ENCODE results near the gene IL18. TPM values are rescaled to one million over a fixed set of nuclear protein-coding genes. Genes with fewer than 3 reads are reported as not detected.

IL18 gene
- total and polyA plus RNA-seq, 2 donors (not counting 1 experiment from before 2014, with no cell fraction given), result 0.67 to 1.6 TPM

DNA sequence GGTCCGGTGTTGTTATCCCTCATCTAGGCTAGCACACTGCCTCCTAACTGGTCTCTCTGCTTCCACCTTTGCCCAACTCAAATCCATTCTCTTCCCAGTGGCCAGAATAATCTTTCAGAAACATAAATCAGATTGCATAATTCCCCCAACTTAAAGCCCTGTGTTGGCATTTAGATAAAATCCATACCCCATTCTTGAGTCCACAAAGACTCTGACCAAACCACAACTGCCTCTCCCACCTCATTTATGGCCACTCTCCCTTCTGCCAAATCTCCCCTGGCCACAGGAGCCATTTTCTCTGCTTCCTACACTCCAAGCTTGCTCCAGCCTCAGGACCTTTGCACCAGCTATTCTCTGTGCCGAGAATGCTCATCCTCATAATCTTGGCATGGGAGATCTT is 36.8 kb downstream of the IL18 start:
- CTCF ChIA-PET, result interaction anchor here (1.4 kb wide), 1 partner anchor 14 kb away, joined by 3 read pairs; no protein-coding TSS in a partner anchor
- intact Hi-C loops (cut with micrococcal nuclease), result no loop called here
- 100% methylated on average over 2 of the region's 2 CpGs for WGBS (ENCODE audit: insufficient coverage)
- Mint-ChIP-seq H3K4me3 (no peak overlapping the region), H3K27ac (no peak overlapping the region), H3K27me3 (no peaks in the 10 kb centered on the region), H3K9me3 (ENCODE audit: insufficient read depth) (no peaks in the 10 kb centered on the region), H3K4me1 (no peaks in the 10 kb centered on the region)
- POLR2A ChIA-PET, result no interaction called here
- H3K9ac ChIP-seq (ENCODE audit: low read length), result no peak overlapping the region
- no peak for TF ChIP-seq EZH2 (IDR thresholded peaks at IDR 0.05; ENCODE audit: borderline replicate concordance, insufficient read depth, low read depth, low read length, poor library complexity, severe bottlenecking)
- TF ChIP-seq, protein P1, sequence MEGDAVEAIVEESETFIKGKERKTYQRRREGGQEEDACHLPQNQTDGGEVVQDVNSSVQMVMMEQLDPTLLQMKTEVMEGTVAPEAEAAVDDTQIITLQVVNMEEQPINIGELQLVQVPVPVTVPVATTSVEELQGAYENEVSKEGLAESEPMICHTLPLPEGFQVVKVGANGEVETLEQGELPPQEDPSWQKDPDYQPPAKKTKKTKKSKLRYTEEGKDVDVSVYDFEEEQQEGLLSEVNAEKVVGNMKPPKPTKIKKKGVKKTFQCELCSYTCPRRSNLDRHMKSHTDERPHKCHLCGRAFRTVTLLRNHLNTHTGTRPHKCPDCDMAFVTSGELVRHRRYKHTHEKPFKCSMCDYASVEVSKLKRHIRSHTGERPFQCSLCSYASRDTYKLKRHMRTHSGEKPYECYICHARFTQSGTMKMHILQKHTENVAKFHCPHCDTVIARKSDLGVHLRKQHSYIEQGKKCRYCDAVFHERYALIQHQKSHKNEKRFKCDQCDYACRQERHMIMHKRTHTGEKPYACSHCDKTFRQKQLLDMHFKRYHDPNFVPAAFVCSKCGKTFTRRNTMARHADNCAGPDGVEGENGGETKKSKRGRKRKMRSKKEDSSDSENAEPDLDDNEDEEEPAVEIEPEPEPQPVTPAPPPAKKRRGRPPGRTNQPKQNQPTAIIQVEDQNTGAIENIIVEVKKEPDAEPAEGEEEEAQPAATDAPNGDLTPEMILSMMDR (IDR thresholded peaks at IDR 0.05), result no peak
- H3K9me3 ChIP-seq (ENCODE audit: control extremely low read depth in 1 of 3, control insufficient read depth in 2 of 3, insufficient read depth in 1 of 3, low read length in 2 of 3), result no peaks in the 10 kb centered on the region
- H3K4me1 ChIP-seq (ENCODE audit: control insufficient read depth in 2 of 2, insufficient read depth in 2 of 2, low read length in 2 of 2), result no peaks in the 10 kb centered on the region
- H2AFZ ChIP-seq (ENCODE audit: insufficient read depth, low read depth, low read length, poor library complexity, severe bottlenecking), result no peak overlapping the region
- no peaks in the 10 kb centered on the region for H3K27me3 ChIP-seq (replicated peaks in 1 of 4; ENCODE audit: control extremely low read depth in 1 of 4, control insufficient read depth in 3 of 4, insufficient read depth in 4 of 4, low read length in 3 of 4)
- H3K79me2 ChIP-seq (ENCODE audit: control insufficient read depth, insufficient read depth, low read length), result no peaks in the 10 kb centered on the region
- H4K20me1 ChIP-seq (ENCODE audit: control insufficient read depth, insufficient read depth, low read length, poor library complexity, severe bottlenecking), result no peaks in the 10 kb centered on the region
- H3K4me3 ChIP-seq (ENCODE audit: control extremely low read depth in 1 of 5, extremely low read depth in 1 of 5, insufficient read depth in 1 of 5, low read depth in 2 of 5, low read length in 4 of 5), result no peak overlapping the region
- no peak overlapping the region for H3K4me2 ChIP-seq (replicated peaks; ENCODE audit: low read depth, low read length, poor library complexity, severe bottlenecking)
- H3K36me3 ChIP-seq (replicated peaks in 1 of 2; ENCODE audit: control extremely low read depth in 1 of 2, control insufficient read depth in 1 of 2, extremely low read depth in 1 of 2, insufficient read depth in 2 of 2, low read length in 1 of 2), result no peaks in the 10 kb centered on the region
- H3K27ac ChIP-seq (ENCODE audit: low read length in 2 of 2), result no peak overlapping the region
- ATAC-seq (ENCODE audit: low read depth) (no peak), DNase-seq (no peak)

DNA sequence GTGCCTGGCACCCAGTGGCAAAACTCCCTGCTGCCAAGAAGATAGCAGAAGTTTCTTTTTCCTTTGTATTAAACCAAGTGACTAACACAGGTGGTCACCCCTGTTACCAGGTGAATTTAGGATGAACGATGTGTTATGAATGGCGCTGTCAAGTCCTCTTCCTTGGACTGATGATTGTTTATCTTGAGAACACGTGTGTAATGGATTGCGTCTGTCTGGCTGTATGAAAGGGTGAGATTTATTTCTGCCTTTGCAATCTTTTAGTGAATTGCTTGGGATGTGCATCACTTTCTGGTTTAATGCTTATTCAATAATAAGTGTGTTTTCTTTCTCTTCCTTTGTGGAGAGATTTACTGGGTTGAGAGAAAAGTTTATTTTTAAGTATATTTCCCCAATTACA is 40.8 kb downstream of the IL18 start:
- H3K9ac ChIP-seq (ENCODE audit: low read length), result no peak overlapping the region
- WGBS (ENCODE audit: insufficient coverage), result no CpG with 5 or more reads among the region's 4 CpGs
- H3K4me2 ChIP-seq (replicated peaks; ENCODE audit: low read depth, low read length, poor library complexity, severe bottlenecking), result no peak overlapping the region
- Mint-ChIP-seq H3K4me1 (peaks cover 6% of the 10 kb centered on the region), H3K9me3 (ENCODE audit: insufficient read depth) (no peaks in the 10 kb centered on the region), H3K27ac (no peak overlapping the region), H3K4me3 (no peak overlapping the region), H3K27me3 (no peaks in the 10 kb centered on the region)
- H3K27me3 ChIP-seq (replicated peaks in 1 of 4; ENCODE audit: control extremely low read depth in 1 of 4, control insufficient read depth in 3 of 4, insufficient read depth in 4 of 4, low read length in 3 of 4), result no peaks in the 10 kb centered on the region
- no peaks in the 10 kb centered on the region for H4K20me1 ChIP-seq (ENCODE audit: control insufficient read depth, insufficient read depth, low read length, poor library complexity, severe bottlenecking)
- no peak overlapping the region for H3K27ac ChIP-seq (ENCODE audit: low read length in 2 of 2)
- no peaks in the 10 kb centered on the region for H3K79me2 ChIP-seq (ENCODE audit: control insufficient read depth, insufficient read depth, low read length)
- no peaks in the 10 kb centered on the region for H3K36me3 ChIP-seq (replicated peaks in 1 of 2; ENCODE audit: control extremely low read depth in 1 of 2, control insufficient read depth in 1 of 2, extremely low read depth in 1 of 2, insufficient read depth in 2 of 2, low read length in 1 of 2)
- no peak overlapping the region for H2AFZ ChIP-seq (ENCODE audit: insufficient read depth, low read depth, low read length, poor library complexity, severe bottlenecking)
- POLR2A ChIA-PET, result no interaction called here
- TF ChIP-seq, protein P1 (IDR thresholded peaks at IDR 0.05), result no peak
- TF ChIP-seq EZH2 (IDR thresholded peaks at IDR 0.05; ENCODE audit: borderline replicate concordance, insufficient read depth, low read depth, low read length, poor library complexity, severe bottlenecking), result no peak
- CTCF ChIA-PET, result interaction anchor here (1.9 kb wide), 1 partner anchor 10 kb away, joined by 11 read pairs; no protein-coding TSS in a partner anchor
- no peak for DNase-seq
- no peak for ATAC-seq (ENCODE audit: low read depth)
- no peaks in the 10 kb centered on the region for H3K9me3 ChIP-seq (ENCODE audit: control extremely low read depth in 1 of 3, control insufficient read depth in 2 of 3, insufficient read depth in 1 of 3, low read length in 2 of 3)
- no peak overlapping the region for H3K4me3 ChIP-seq (ENCODE audit: control extremely low read depth in 1 of 5, extremely low read depth in 1 of 5, insufficient read depth in 1 of 5, low read depth in 2 of 5, low read length in 4 of 5)
- H3K4me1 ChIP-seq (ENCODE audit: control insufficient read depth in 2 of 2, insufficient read depth in 2 of 2, low read length in 2 of 2), result peaks cover 0 to 5% of the 10 kb centered on the region in 2 donors
- intact Hi-C loops (cut with micrococcal nuclease), result no loop called here
